Measurements from ENCODE around the gene ZNF222.

The ZNF222 gene

GRCh38 chr19:44076325-44076724, 51.1 kb downstream of the ZNF222 start:
- no peak for DNase-seq (ENCODE audit: extremely low read depth, low read depth)
- no peak for TF ChIP-seq CTCF (IDR thresholded peaks at IDR 0.05; ENCODE audit: low read depth, low read length)

Measured in AG09319 (cell line).